Esophagus muscularis mucosa (tissue), 3 donors: ENCODE results near the gene MTG1.

Source experiments
- POLR2A ChIP-seq: fragments of 450-650 bp; IDR thresholded peaks from one replicate; pipeline ENCODE4 v1.6.1; 2017; ENCODE audit warnings: antibody characterized with exemption, moderate library complexity, mild to moderate bottlenecking, low read depth
- POLR2AphosphoS5 ChIP-seq, 2 donors: sonication (generic); formaldehyde crosslinking; IDR thresholded peaks; one replicate each; pipeline ENCODE4 v1.6.1; 2017; ENCODE audit warnings: antibody characterized with exemption in 2 of 2
- TF ChIP-seq, protein P1 (sequence below), 3 experiments: fragments of 200-600 bp in 2 of 3; fragments of 450-650 bp in 1 of 3; sonication (generic) in 2 of 3; IDR thresholded peaks; one replicate each; pipeline ENCODE4 v1.5.1; 2017 to 2019; ENCODE audit warnings: antibody characterized with exemption in 3 of 3, mild to moderate bottlenecking in 2 of 3, moderate library complexity in 1 of 3

DNA sequence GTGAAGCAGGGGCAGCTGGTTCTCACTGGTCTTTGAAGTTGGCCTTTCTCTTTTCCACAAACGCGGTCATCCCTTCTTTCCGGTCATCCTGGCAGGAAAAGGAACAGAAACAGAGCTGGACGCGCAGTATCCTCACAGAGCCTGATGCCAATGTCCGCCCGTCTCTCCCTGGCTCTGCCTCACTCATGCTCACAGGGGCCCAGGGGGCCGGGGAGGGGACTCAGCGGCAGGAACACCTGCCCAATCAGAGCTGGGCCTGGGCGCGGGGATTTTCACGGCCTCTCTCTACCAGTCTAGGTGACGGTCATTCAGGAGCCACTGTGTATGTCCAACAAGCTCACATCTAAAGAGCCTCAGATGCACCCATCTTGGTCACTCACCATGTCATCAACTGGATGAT is 31.1 kb upstream of the MTG1 start:
- TF ChIP-seq, protein P1, sequence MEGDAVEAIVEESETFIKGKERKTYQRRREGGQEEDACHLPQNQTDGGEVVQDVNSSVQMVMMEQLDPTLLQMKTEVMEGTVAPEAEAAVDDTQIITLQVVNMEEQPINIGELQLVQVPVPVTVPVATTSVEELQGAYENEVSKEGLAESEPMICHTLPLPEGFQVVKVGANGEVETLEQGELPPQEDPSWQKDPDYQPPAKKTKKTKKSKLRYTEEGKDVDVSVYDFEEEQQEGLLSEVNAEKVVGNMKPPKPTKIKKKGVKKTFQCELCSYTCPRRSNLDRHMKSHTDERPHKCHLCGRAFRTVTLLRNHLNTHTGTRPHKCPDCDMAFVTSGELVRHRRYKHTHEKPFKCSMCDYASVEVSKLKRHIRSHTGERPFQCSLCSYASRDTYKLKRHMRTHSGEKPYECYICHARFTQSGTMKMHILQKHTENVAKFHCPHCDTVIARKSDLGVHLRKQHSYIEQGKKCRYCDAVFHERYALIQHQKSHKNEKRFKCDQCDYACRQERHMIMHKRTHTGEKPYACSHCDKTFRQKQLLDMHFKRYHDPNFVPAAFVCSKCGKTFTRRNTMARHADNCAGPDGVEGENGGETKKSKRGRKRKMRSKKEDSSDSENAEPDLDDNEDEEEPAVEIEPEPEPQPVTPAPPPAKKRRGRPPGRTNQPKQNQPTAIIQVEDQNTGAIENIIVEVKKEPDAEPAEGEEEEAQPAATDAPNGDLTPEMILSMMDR (IDR thresholded peaks at IDR 0.05), result no peak
- no peak for TF ChIP-seq POLR2AphosphoS5 (IDR thresholded peaks at IDR 0.05)
- no peak for TF ChIP-seq POLR2A
